ENCODE data around the gene C2orf42. TPM values are rescaled to one million over a fixed set of nuclear protein-coding genes. Genes with fewer than 3 reads are reported as not detected.
"Not testable (repeated sequence)": the region's sequence is repeated elsewhere in the genome, so short reads cannot be mapped to it uniquely, and the experiment has no call there.

Gene C2orf42
- total RNA-seq: 10 to 100 TPM; 28.0 to 29.3 TPM

- Mint-ChIP-seq H3K27ac (peak within 1 kb of the TSS; percentile 100), H3K27me3 (ENCODE audit: low read depth) (no peaks in the 10 kb centered on the region), H3K9me3 (no peaks in the 10 kb centered on the region), H3K4me3 (peak within 1 kb of the TSS; percentile 90 to 100), H3K36me3 (ENCODE audit: insufficient read depth in 2 of 2) (peaks cover 3 to 7% of the 10 kb centered on the region in 2 donors), H3K4me1 (ENCODE audit: low read depth) (peaks cover 27% of the 10 kb centered on the region)
- peak; percentile 97 to 98 for DNase-seq
- peak; percentile 88 to 90 for ATAC-seq (replicated peaks in 1 of 2)
These were observed at the start of gene C2orf42 for GRCh38 chr2:70190418-70191243. Gene C2orf42, minus strand, starts transcription at chr2:70191019. Its CDS starts 9,034 bp downstream, at chr2:70181985.

GRCh38 chr2:70240599-70240998, 49.8 kb upstream of the C2orf42 start:
- Mint-ChIP-seq H3K4me1 (ENCODE audit: low read depth) (peaks cover 45% of the 10 kb centered on the region), H3K27me3 (ENCODE audit: low read depth) (no peaks in the 10 kb centered on the region), H3K27ac (no peak overlapping the region), H3K36me3 (ENCODE audit: insufficient read depth in 2 of 2) (peaks cover 0 to 10% of the 10 kb centered on the region in 2 donors), H3K4me3 (no peak overlapping the region), H3K9me3 (no peaks in the 10 kb centered on the region)
- DNase-seq (no peak), ATAC-seq (replicated peaks in 1 of 2) (no peak)

- H3K4me1 Mint-ChIP-seq (ENCODE audit: low read depth): no peaks in the 10 kb centered on the region
- no peaks in the 10 kb centered on the region for H3K9me3 Mint-ChIP-seq
- ATAC-seq (replicated peaks in 1 of 2) (no peak), DNase-seq (no peak)
- H3K4me3 Mint-ChIP-seq: no peak overlapping the region
- peaks cover 2 to 22% of the 10 kb centered on the region in 2 donors for H3K36me3 Mint-ChIP-seq (ENCODE audit: insufficient read depth in 2 of 2)
- H3K27me3 Mint-ChIP-seq (ENCODE audit: low read depth): no peaks in the 10 kb centered on the region
- H3K27ac Mint-ChIP-seq: peak overlapping the region; percentile 33
These were observed 43.1 kb upstream of the C2orf42 start for GRCh38 chr2:70233926-70234325.

- ATAC-seq (replicated peaks in 1 of 2) (no peak), DNase-seq (no peak)
- Mint-ChIP-seq H3K9me3 (no peaks in the 10 kb centered on the region), H3K27me3 (ENCODE audit: low read depth) (no peaks in the 10 kb centered on the region), H3K4me1 (ENCODE audit: low read depth) (peaks cover 4% of the 10 kb centered on the region), H3K27ac (peak overlapping the region; percentile 88), H3K4me3 (no peak overlapping the region), H3K36me3 (ENCODE audit: insufficient read depth in 2 of 2) (peaks cover 11 to 34% of the 10 kb centered on the region in 2 donors)
These were observed 36.0 kb upstream of the C2orf42 start for GRCh38 chr2:70226781-70227180.

GRCh38 chr2:70223305-70223704, 32.5 kb upstream of the C2orf42 start:
- H3K36me3 Mint-ChIP-seq (ENCODE audit: insufficient read depth in 2 of 2): peaks cover 17 to 27% of the 10 kb centered on the region in 2 donors
- not testable (repeated sequence) for H3K4me3 Mint-ChIP-seq; H3K27ac Mint-ChIP-seq; H3K9me3 Mint-ChIP-seq; ATAC-seq (replicated peaks in 1 of 2); DNase-seq; H3K27me3 Mint-ChIP-seq (ENCODE audit: low read depth)
- H3K4me1 Mint-ChIP-seq (ENCODE audit: low read depth): peaks cover 15% of the 10 kb centered on the region

- Mint-ChIP-seq H3K27ac (no peak overlapping the region), H3K27me3 (ENCODE audit: low read depth) (no peaks in the 10 kb centered on the region), H3K4me1 (ENCODE audit: low read depth) (peaks cover 36% of the 10 kb centered on the region), H3K36me3 (ENCODE audit: insufficient read depth in 2 of 2) (peaks cover 3 to 17% of the 10 kb centered on the region in 2 donors), H3K9me3 (no peaks in the 10 kb centered on the region), H3K4me3 (no peak overlapping the region)
- DNase-seq: no peak
- no peak for ATAC-seq (replicated peaks in 1 of 2)
These were observed 24.2 kb upstream of the C2orf42 start for GRCh38 chr2:70214953-70215549.

- Mint-ChIP-seq H3K27me3 (ENCODE audit: low read depth) (no peaks in the 10 kb centered on the region), H3K36me3 (ENCODE audit: insufficient read depth in 2 of 2) (peaks cover 3 to 15% of the 10 kb centered on the region in 2 donors), H3K4me3 (no peak overlapping the region), H3K9me3 (no peaks in the 10 kb centered on the region), H3K27ac (no peak overlapping the region), H3K4me1 (ENCODE audit: low read depth) (peaks cover 36% of the 10 kb centered on the region)
- DNase-seq (no peak), ATAC-seq (replicated peaks in 1 of 2) (no peak)
These were observed 23.5 kb upstream of the C2orf42 start for GRCh38 chr2:70214365-70214764.

GRCh38 chr2:70212298-70212932, 21.6 kb upstream of the C2orf42 start:
- H3K27ac Mint-ChIP-seq: peak overlapping the region; percentile 17

GRCh38 chr2:70211595-70211994, 20.8 kb upstream of the C2orf42 start:
- no peak overlapping the region for H3K4me3 Mint-ChIP-seq
- H3K36me3 Mint-ChIP-seq (ENCODE audit: insufficient read depth in 2 of 2): peaks cover 0 to 6% of the 10 kb centered on the region in 2 donors
- ATAC-seq (replicated peaks in 1 of 2) (no peak), DNase-seq (no peak)
- H3K9me3 Mint-ChIP-seq: no peaks in the 10 kb centered on the region
- H3K4me1 Mint-ChIP-seq (ENCODE audit: low read depth): peaks cover 19% of the 10 kb centered on the region
- H3K27me3 Mint-ChIP-seq (ENCODE audit: low read depth): no peaks in the 10 kb centered on the region
- H3K27ac Mint-ChIP-seq: peak overlapping the region; percentile 79

More at GRCh38 chr2:70212298-70212932, 21.6 kb upstream of the C2orf42 start:
- peaks cover 19% of the 10 kb centered on the region for H3K4me1 Mint-ChIP-seq (ENCODE audit: low read depth)
- ATAC-seq (replicated peaks in 1 of 2) (no peak), DNase-seq (no peak)
- H3K4me3 Mint-ChIP-seq: no peak overlapping the region
- no peaks in the 10 kb centered on the region for H3K9me3 Mint-ChIP-seq
- peaks cover 2 to 9% of the 10 kb centered on the region in 2 donors for H3K36me3 Mint-ChIP-seq (ENCODE audit: insufficient read depth in 2 of 2)
- no peaks in the 10 kb centered on the region for H3K27me3 Mint-ChIP-seq (ENCODE audit: low read depth)

GRCh38 chr2:70204452-70204851, 13.6 kb upstream of the C2orf42 start:
- Mint-ChIP-seq H3K27me3 (ENCODE audit: low read depth) (no peaks in the 10 kb centered on the region), H3K36me3 (ENCODE audit: insufficient read depth in 2 of 2) (no peaks in the 10 kb centered on the region), H3K4me1 (ENCODE audit: low read depth) (no peaks in the 10 kb centered on the region), H3K27ac (no peak overlapping the region), H3K9me3 (peaks cover 0 to 2% of the 10 kb centered on the region in 2 donors), H3K4me3 (no peak overlapping the region)
- ATAC-seq (replicated peaks in 1 of 2) (no peak), DNase-seq (no peak)

GRCh38 chr2:70203086-70203485, 12.3 kb upstream of the C2orf42 start:
- no peak for DNase-seq
- H3K27me3 Mint-ChIP-seq (ENCODE audit: low read depth): no peaks in the 10 kb centered on the region
- ATAC-seq (replicated peaks in 1 of 2): no peak
- no peak overlapping the region for H3K27ac Mint-ChIP-seq
- no peak overlapping the region for H3K4me3 Mint-ChIP-seq
- H3K4me1 Mint-ChIP-seq (ENCODE audit: low read depth): no peaks in the 10 kb centered on the region
- peaks cover 0 to 2% of the 10 kb centered on the region in 2 donors for H3K9me3 Mint-ChIP-seq
- H3K36me3 Mint-ChIP-seq (ENCODE audit: insufficient read depth in 2 of 2): no peaks in the 10 kb centered on the region

- no peak overlapping the region for H3K4me3 Mint-ChIP-seq
- no peak for DNase-seq
- peaks cover 0 to 2% of the 10 kb centered on the region in 2 donors for H3K9me3 Mint-ChIP-seq
- no peaks in the 10 kb centered on the region for H3K4me1 Mint-ChIP-seq (ENCODE audit: low read depth)
- no peak overlapping the region for H3K27ac Mint-ChIP-seq
- no peaks in the 10 kb centered on the region for H3K36me3 Mint-ChIP-seq (ENCODE audit: insufficient read depth in 2 of 2)
- peak in 1 of 2 donors; percentile 19 for ATAC-seq (replicated peaks in 1 of 2)
- no peaks in the 10 kb centered on the region for H3K27me3 Mint-ChIP-seq (ENCODE audit: low read depth)
These were observed 11.5 kb upstream of the C2orf42 start for GRCh38 chr2:70202236-70202806.

GRCh38 chr2:70201831-70202230, 11.0 kb upstream of the C2orf42 start:
- Mint-ChIP-seq H3K4me1 (ENCODE audit: low read depth) (no peaks in the 10 kb centered on the region), H3K36me3 (ENCODE audit: insufficient read depth in 2 of 2) (no peaks in the 10 kb centered on the region), H3K4me3 (no peak overlapping the region), H3K27ac (no peak overlapping the region), H3K9me3 (peaks cover 0 to 2% of the 10 kb centered on the region in 2 donors), H3K27me3 (ENCODE audit: low read depth) (no peaks in the 10 kb centered on the region)
- DNase-seq (no peak), ATAC-seq (replicated peaks in 1 of 2) (peak in 1 of 2 donors; percentile 4)
